Heart left ventricle (tissue), 16 donors: ENCODE measurements around the gene HSDL1. TPM values are rescaled to one million over a fixed set of nuclear protein-coding genes. Genes with fewer than 3 reads are reported as not detected.

ENCODE experiments used
- ATAC-seq, 4 donors: fragments of 200-7000 bp; cut with Tn5 transposase; one replicate each; pipeline ENCODE4 v1.9.1; 2020 to 2022; ENCODE audit warnings: moderate library complexity in 4 of 4, mild to moderate bottlenecking in 3 of 4, moderate number of reproducible peaks in 1 of 4
- DNase-seq, 5 donors: peaks; one replicate each; pipeline ENCODE4 v3.0.0-alpha.2; 2020
- H3K27ac ChIP-seq, 12 donors: fragments of 200-600 bp; sonication (generic) in 4 of 12; one replicate each; pipeline versions ENCODE4 v1.5.0 to v1.8.0; 2016 to 2022; ENCODE audit warnings: mild to moderate bottlenecking in 2 of 12
- H3K27me3 ChIP-seq, 9 donors: fragments of 200-600 bp; sonication (generic) in 2 of 9; one replicate each; pipeline versions ENCODE4 v1.5.1 to v1.8.0; 2016 to 2022; ENCODE audit warnings: mild to moderate bottlenecking in 3 of 9
- H3K36me3 ChIP-seq, 9 donors: fragments of 200-600 bp; sonication (generic) in 2 of 9; one replicate each; pipeline versions ENCODE4 v1.5.0 to v1.8.0; 2018 to 2022; ENCODE audit warnings: mild to moderate bottlenecking in 2 of 9
- H3K4me1 ChIP-seq, 12 donors: fragments of 200-600 bp; sonication (generic) in 4 of 12; one replicate each; pipeline versions ENCODE4 v1.5.0 to v1.8.0; 2016 to 2022; ENCODE audit warnings: mild to moderate bottlenecking in 3 of 12
- H3K4me3 ChIP-seq, 12 donors: fragments of 200-600 bp; sonication (generic) in 4 of 12; one replicate each; pipeline versions ENCODE4 v1.5.0 to v1.8.0; 2017 to 2022; ENCODE audit warnings: mild to moderate bottlenecking in 9 of 12, moderate library complexity in 4 of 12
- H3K9me3 ChIP-seq, 12 donors: fragments of 200-600 bp; sonication (generic) in 4 of 12; one replicate each; pipeline versions ENCODE4 v1.5.0 to v1.8.0; 2016 to 2022; ENCODE audit warnings: mild to moderate bottlenecking in 1 of 12
- POLR2A ChIP-seq, 2 donors: fragments of 450-650 bp; IDR thresholded peaks; one replicate each; pipeline ENCODE4 v1.6.1; 2017; ENCODE audit warnings: antibody characterized with exemption in 2 of 2, mild to moderate bottlenecking in 2 of 2, moderate library complexity in 2 of 2
- WGBS, 4 donors: extraction: QIAGEN DNeasy Blood & Tissue Kit in 2 of 4; methylation state at CpG; one replicate each; pipeline versions ENCODE4 v1.1.5 to v1.1.7; 2013 to 2018; 5-methylcytosine and 5-hydroxymethylcytosine counted together
- intact Hi-C, 10 donors: fragments of 100-400 bp; cut with DNase I; formaldehyde crosslinking; loops; one replicate each; pipeline versions ENCODE4 v1.11.1 to v1.14.2; 2022
- polyA plus RNA-seq, 2 donors: library from polyadenylated mRNA; stranded (reverse); fragments of 200-250 nt; gene quantifications; one replicate each; pipeline ENCODE4 v1.2.3, GENCODE V29; 2013
- total RNA-seq, 9 donors: library from RNA; depleted of rRNA in 2 of 9; stranded (reverse); fragments of >200 nt in 2 of 9; fragmentation: NEBNext Ultra II Directional in 3 of 9; extraction: Animal tissue kit (Norgen Biotek cat#: 25700) in 3 of 9; gene quantifications; one replicate each; pipeline versions ENCODE4 v1.1.0 to v1.2.4, GENCODE V29; 2016 to 2023
- TF ChIP-seq, protein P1 (sequence below), 12 donors: fragments of 200-600 bp; sonication (generic) in 4 of 12; IDR thresholded peaks; one replicate each; pipeline versions ENCODE4 v1.5.0 to v1.8.0; 2018 to 2022; ENCODE audit warnings: antibody characterized with exemption in 12 of 12, mild to moderate bottlenecking in 5 of 12
- donor health status: ischemic (EF 13 %, LVEDD 7.1; RV severe dilation, severe dysfunction).
- donor health status: healthy with polysubstance abuse.
- donor health status: DM: no; HTN: yes; CAD: no.
- donor health status: DM: no; HTN: no; CAD: no.
- donor health status: ischemic (EF 25% LVEDD 6.9; RV normal size, moderate dysfunction).
- donor health status: ischemic (EF 25% LVEDD 5.7; RV mildly dilated, moderate dysfunction).
- donor health status: healthy.
- donor health status: DM: yes; HTN: yes; CAD: no.
- donor health status: ischemic (EF 35%, LVEDD 5.7; RV mildly dilated, moderate dysfunction).
- donor health status: nonischemic (EF 11% LVEDD 7.7; RV severe dilation, severe dysfunction).
- donor health status: DM: yes; HTN: yes; CAD: no.
- donor health status: PGD.
- donor health status: ischemic (EF 29% LVEDD 5.4; RV normal size, mild dysfunction).
- donor health status: nonischemic (EF 23%, LVEDD 6.1; RV moderate dilation, normal function).

The HSDL1 gene
- total and polyA plus RNA-seq, 11 donors = 12.8 to 46.8 (median 23.1) TPM

DNA sequence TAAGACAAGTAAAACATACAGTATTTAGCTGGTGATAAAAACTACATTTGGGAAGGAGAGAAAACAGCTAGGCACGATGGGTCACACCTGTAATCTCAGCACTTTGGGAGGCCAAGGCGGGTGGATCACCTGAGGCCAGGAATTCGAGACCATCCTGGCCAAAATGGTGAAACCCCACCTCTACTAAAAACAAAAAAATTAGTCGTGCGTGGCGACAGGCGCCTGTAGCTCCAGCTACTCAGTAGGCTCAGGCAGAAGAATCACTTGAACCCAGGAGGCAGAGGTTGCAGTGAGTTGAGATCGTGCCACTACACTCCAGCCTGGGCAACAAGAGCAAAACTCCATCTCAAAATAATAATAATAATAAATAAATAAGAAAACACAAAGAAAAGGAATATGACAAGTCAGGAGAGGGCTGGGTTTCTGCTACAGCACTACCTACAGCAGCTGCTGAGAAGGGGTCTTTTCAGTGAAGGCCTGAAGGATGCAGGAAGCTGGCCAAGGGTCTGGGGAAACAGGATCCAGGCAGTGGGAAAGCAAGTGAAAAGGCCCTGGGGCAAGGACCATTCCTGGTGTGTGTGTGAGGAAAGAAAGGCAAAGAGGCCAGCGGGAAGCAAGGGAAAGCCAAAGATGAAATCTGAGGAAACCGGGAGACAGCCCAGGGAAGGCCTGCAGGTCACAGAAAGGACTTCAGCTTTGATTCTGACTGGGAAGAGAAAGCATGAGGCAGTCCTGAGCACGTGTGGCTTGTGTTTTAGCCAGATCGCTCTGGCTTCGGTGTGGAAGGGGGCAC is 38.8 kb downstream of the HSDL1 start:
- H3K27me3 ChIP-seq = no peaks in the 10 kb centered on the region
- TF ChIP-seq POLR2A (IDR thresholded peaks at IDR 0.05) = no peak
- TF ChIP-seq, protein P1, sequence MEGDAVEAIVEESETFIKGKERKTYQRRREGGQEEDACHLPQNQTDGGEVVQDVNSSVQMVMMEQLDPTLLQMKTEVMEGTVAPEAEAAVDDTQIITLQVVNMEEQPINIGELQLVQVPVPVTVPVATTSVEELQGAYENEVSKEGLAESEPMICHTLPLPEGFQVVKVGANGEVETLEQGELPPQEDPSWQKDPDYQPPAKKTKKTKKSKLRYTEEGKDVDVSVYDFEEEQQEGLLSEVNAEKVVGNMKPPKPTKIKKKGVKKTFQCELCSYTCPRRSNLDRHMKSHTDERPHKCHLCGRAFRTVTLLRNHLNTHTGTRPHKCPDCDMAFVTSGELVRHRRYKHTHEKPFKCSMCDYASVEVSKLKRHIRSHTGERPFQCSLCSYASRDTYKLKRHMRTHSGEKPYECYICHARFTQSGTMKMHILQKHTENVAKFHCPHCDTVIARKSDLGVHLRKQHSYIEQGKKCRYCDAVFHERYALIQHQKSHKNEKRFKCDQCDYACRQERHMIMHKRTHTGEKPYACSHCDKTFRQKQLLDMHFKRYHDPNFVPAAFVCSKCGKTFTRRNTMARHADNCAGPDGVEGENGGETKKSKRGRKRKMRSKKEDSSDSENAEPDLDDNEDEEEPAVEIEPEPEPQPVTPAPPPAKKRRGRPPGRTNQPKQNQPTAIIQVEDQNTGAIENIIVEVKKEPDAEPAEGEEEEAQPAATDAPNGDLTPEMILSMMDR (IDR thresholded peaks at IDR 0.05) = no peak
- peak in 1 of 5 donors; percentile 22 for DNase-seq
- WGBS, 4 donors = 70 to 80% (median 76%) methylated on average over 13 of the region's 13 CpGs
- peak in 2 of 4 donors; percentile 11 to 30 for ATAC-seq
- H3K36me3 ChIP-seq = peaks cover 0 to 42% (median 19%) of the 10 kb centered on the region in 9 donors
- intact Hi-C loops = no loop called here
- no peak overlapping the region for H3K4me3 ChIP-seq
- no peaks in the 10 kb centered on the region for H3K9me3 ChIP-seq
- peaks cover 0 to 54% (median 23%) of the 10 kb centered on the region in 12 donors for H3K4me1 ChIP-seq
- peak overlapping the region in 7 of 12 donors; percentile 15 to 72 (median 41) for H3K27ac ChIP-seq

GRCh38 chr16:84105301-84105815 is 39.6 kb downstream of the HSDL1 start:
- intact Hi-C loops = no loop called here
- ATAC-seq (peak in 1 of 4 donors; percentile 14), DNase-seq (peak in 1 of 5 donors; percentile 25)
- H3K4me3 ChIP-seq = no peak overlapping the region
- H3K36me3 ChIP-seq = peaks cover 0 to 43% (median 21%) of the 10 kb centered on the region in 9 donors
- WGBS, 4 donors = 62 to 73% (median 67%) methylated on average over 12 of the region's 12 CpGs
- peak overlapping the region in 2 of 12 donors; percentile 27 to 72 for H3K27ac ChIP-seq
- H3K9me3 ChIP-seq = no peaks in the 10 kb centered on the region
- TF ChIP-seq POLR2A (IDR thresholded peaks at IDR 0.05) = no peak
- TF ChIP-seq, protein P1 (IDR thresholded peaks at IDR 0.05) = no peak
- no peaks in the 10 kb centered on the region for H3K27me3 ChIP-seq
- peaks cover 0 to 47% (median 21%) of the 10 kb centered on the region in 12 donors for H3K4me1 ChIP-seq

GRCh38 chr16:84104231-84104630 is 40.7 kb downstream of the HSDL1 start:
- WGBS, 4 donors = 79 to 85% (median 84%) methylated on average over 3 of the region's 3 CpGs
- H3K4me1 ChIP-seq = peaks cover 0 to 42% (median 13%) of the 10 kb centered on the region in 12 donors
- intact Hi-C loops = no loop called here
- DNase-seq (peak in 1 of 5 donors; percentile 6), ATAC-seq (no peak)
- H3K27ac ChIP-seq = peak overlapping the region in 4 of 12 donors; percentile 13 to 34 (median 29)
- H3K9me3 ChIP-seq = no peaks in the 10 kb centered on the region
- no peak for TF ChIP-seq POLR2A (IDR thresholded peaks at IDR 0.05)
- TF ChIP-seq, protein P1 (IDR thresholded peaks at IDR 0.05) = no peak
- no peaks in the 10 kb centered on the region for H3K27me3 ChIP-seq
- no peak overlapping the region for H3K4me3 ChIP-seq
- peaks cover 0 to 51% (median 32%) of the 10 kb centered on the region in 9 donors for H3K36me3 ChIP-seq

DNA sequence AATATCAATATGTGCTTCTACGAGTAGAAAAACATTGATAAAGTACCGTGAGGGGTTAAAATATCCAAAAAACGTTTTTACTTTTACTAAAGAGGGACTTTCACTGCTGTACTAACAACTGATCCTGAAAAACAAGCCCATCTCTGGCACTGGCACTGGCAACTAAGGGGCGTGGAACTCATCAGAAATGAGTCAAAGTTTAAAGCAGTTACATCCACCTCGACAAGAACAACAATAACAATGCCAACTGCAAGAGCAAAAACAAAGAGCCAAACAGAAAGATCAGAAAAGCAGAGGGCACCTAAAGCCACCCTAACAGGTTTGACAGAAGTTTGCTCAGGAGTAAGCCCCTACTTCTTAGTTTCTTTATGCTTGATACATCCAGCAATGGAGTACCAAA is 41.3 kb downstream of the HSDL1 start:
- peaks cover 0 to 41% (median 13%) of the 10 kb centered on the region in 12 donors for H3K4me1 ChIP-seq
- intact Hi-C loops = no loop called here

More for the DNA sequence above, 41.3 kb downstream of the HSDL1 start:
- ATAC-seq = no peak
- WGBS, 4 donors = 64 to 73% (median 64%) methylated on average over 5 of the region's 5 CpGs
- no peaks in the 10 kb centered on the region for H3K27me3 ChIP-seq
- no peaks in the 10 kb centered on the region for H3K9me3 ChIP-seq
- H3K27ac ChIP-seq = peak overlapping the region in 4 of 12 donors; percentile 13 to 33 (median 22)
- H3K36me3 ChIP-seq = peaks cover 0 to 51% (median 32%) of the 10 kb centered on the region in 9 donors
- TF ChIP-seq, protein P1 (IDR thresholded peaks at IDR 0.05) = no peak
- no peak for TF ChIP-seq POLR2A (IDR thresholded peaks at IDR 0.05)
- no peak for DNase-seq
- H3K4me3 ChIP-seq = no peak overlapping the region
